NOMO-1 treated with DMSO at 0.1 percent for 48 hours (cell line): ENCODE results near the gene SENP3.

Source experiments
- DNase-seq: peaks from one replicate; lab custom pipeline; 2025; ENCODE audit not compliant: unreplicated experiment; lab: John Stamatoyannopoulos, UW

SENP3 gene

DNA sequence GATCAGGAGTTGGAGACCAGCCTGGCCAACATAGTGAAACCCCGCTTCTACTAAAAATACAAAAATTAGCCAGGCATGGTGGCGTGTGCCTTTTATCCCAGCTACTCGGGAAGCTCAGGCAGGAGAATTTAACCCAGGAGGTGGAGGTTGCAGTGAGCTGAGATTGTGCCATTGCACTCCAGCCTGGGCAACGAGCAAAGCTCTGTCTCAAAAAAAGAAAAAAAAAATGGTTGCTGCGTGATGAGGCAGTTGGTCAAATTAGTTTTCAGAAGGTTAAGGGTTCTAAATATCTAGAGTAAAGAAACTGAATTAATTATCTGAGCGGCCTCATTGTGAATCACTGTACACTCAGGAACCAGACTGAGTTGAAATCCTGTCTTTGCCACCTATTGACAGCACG, 14.2 kb downstream of the SENP3 start:
- DNase-seq: no peak

DNA sequence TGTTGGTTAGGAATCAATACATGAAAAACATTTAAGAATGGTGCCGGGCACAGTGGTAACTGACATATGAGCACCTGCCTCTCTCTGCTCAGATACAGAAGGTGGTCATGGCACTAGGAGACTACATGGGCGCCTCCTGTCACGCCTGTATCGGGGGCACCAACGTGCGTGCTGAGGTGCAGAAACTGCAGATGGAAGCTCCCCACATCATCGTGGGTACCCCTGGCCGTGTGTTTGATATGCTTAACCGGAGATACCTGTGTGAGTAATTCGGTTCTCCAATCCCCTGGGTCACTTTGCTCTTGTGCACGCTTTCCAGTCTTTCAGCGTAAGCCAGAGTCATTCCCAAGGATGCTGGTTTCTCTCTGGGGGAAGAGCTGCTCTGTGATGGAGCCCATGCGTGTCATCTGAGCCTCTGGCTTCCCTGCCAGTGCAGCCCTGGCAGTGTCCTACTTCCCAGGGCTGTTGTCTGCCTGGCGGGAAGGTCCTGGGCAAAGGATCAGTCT, 14.8 kb downstream of the SENP3 start:
- DNase-seq: no peak

DNA sequence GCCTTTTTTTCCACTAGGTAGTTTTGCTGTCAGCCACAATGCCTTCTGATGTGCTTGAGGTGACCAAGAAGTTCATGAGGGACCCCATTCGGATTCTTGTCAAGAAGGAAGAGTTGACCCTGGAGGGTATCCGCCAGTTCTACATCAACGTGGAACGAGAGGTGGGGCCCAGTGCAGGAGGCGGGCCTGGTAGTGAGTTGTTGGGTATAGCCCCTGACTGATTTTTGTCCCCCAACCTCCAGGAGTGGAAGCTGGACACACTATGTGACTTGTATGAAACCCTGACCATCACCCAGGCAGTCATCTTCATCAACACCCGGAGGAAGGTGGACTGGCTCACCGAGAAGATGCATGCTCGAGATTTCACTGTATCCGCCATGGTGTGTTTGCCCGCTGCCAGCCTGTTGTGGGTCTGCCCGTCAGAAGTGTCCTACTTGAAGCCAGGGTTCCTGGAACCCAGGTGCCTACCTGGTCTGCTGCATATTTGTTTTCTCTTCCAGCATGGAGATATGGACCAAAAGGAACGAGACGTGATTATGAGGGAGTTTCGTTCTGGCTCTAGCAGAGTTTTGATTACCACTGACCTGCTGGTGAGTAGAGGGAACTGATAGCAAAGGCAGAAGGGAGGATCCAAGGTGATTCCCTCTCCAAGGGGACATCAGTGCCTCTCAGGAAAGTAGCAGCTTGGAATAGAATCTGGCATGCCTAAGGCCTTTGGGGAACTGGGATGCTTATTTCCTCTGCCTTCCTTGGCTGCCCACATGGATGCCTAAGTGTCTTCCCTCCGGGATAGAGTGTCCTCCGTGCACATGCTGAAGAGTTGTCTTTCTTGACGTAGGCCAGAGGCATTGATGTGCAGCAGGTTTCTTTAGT, 15.8 kb downstream of the SENP3 start:
- DNase-seq: no peak

DNA sequence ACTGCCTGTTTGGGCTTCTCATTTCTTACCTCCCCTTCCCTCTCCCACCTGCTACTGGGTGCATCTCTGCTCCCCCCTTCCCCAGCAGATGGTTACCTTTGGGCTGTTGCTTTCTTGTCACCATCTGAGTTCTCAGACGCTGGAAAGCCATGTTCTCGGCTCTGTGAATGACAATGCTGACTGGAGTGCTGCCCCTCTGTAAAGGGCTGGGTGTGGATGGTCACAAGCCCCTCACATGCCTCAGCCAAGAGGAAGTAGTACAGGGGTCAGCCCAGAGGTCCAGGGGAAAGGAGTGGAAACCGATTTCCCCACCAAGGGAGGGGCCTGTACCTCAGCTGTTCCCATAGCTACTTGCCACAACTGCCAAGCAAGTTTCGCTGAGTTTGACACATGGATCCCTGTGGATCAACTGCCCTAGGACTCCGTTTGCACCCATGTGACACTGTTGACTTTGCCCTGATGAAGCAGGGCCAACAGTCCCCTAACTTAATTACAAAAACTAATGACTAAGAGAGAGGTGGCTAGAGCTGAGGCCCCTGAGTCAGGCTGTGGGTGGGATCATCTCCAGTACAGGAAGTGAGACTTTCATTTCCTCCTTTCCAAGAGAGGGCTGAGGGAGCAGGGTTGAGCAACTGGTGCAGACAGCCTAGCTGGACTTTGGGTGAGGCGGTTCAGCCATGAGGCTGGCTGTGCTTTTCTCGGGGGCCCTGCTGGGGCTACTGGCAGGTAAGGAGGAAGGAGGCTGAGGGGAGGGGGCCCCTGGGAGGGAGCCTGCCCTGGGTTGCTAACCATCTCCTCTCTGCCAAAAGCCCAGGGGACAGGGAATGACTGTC, 17.5 kb downstream of the SENP3 start, which contains the start of gene CD68:
TSS of gene CD68 (plus strand) at position 638 of the 833 bp plus-strand sequence. CDS start at position 678, 40 bp downstream.
- peak; percentile 99 for DNase-seq

DNA sequence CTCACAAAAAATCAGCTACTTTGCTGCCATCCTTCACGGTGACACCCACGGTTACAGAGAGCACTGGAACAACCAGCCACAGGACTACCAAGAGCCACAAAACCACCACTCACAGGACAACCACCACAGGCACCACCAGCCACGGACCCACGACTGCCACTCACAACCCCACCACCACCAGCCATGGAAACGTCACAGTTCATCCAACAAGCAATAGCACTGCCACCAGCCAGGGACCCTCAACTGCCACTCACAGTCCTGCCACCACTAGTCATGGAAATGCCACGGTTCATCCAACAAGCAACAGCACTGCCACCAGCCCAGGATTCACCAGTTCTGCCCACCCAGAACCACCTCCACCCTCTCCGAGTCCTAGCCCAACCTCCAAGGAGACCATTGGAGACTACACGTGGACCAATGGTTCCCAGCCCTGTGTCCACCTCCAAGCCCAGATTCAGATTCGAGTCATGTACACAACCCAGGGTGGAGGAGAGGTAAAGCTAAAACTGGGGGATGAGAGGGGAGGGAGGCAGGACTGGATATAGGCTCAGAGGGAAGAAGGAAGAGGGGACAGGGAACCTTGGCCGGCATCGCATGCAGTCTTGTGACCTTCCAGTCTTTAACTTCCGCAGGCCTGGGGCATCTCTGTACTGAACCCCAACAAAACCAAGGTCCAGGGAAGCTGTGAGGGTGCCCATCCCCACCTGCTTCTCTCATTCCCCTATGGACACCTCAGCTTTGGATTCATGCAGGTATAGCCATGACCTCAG, 18.3 kb downstream of the SENP3 start:
- no peak for DNase-seq

DNA sequence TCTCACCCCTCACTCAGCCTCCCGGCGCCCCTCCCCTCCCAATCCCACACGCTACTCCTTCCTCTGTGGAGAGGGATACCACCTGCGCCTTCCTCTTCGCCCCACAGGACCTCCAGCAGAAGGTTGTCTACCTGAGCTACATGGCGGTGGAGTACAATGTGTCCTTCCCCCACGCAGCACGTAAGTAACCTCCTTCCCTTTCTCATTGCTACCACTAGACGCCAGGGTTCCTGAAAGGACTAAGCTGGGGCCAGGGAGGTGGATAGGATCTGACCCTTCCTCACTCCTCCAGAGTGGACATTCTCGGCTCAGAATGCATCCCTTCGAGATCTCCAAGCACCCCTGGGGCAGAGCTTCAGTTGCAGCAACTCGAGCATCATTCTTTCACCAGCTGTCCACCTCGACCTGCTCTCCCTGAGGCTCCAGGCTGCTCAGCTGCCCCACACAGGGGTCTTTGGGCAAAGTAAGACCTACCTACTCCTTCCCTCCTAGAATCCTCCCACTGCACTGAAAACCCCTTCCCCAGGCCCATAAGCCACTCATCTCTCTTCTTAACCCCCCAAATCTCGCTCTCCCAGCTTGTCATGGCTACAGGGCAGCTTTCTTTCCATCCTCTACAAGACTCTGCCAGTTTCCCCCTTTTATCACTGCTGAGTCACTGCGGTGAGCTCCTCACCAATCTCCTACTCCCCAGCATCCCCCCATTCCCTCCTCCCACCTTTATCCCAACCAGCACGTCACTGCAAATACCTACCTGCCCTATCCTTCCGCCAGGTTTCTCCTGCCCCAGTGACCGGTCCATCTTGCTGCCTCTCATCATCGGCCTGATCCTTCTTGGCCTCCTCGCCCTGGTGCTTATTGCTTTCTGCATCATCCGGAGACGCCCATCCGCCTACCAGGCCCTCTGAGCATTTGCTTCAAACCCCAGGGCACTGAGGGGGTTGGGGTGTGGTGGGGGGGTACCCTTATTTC, 19.2 kb downstream of the SENP3 start:
- peak; percentile 29 for DNase-seq

DNA sequence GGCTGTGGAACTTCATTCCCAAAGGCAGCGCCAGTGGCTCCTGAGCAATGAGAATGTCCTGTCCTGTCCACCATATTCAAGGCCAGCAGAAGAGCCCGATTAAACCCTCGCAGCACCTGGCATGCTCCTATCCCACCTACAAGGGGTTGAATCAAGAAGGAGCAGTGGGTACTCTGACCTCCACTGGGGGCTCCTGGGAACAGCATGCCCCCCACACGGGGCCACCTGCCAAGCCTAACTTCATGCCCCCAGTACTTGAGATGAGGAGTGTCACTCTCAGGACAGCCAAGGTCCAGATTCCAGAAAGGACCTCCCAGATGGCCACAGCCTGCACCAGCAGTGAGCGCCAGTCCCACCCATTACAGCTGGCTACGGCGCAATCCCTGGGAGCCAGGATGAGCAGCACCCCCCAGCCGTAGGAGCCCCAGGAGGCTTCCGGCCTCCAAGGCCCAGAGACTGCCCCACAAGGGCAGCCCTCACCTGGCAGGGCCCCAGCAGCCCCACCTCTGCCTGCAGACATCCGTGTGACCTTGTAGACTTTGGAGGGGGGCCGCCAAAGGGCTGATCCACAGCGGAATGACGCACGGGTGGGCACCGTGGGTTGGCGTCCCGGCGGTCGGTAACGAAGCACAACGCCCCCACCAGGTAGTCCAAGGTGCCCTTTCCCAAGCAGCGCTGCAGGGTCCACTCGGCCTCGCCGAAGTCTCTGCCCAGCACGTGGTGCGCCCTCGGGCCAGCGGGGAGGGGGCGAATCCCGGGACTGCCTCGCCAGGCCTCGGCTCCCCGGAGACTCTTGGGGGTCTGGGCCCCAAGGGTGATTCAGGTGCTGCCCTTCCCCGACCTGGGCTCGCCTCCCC, 20.9 kb downstream of the SENP3 start:
- no peak for DNase-seq

DNA sequence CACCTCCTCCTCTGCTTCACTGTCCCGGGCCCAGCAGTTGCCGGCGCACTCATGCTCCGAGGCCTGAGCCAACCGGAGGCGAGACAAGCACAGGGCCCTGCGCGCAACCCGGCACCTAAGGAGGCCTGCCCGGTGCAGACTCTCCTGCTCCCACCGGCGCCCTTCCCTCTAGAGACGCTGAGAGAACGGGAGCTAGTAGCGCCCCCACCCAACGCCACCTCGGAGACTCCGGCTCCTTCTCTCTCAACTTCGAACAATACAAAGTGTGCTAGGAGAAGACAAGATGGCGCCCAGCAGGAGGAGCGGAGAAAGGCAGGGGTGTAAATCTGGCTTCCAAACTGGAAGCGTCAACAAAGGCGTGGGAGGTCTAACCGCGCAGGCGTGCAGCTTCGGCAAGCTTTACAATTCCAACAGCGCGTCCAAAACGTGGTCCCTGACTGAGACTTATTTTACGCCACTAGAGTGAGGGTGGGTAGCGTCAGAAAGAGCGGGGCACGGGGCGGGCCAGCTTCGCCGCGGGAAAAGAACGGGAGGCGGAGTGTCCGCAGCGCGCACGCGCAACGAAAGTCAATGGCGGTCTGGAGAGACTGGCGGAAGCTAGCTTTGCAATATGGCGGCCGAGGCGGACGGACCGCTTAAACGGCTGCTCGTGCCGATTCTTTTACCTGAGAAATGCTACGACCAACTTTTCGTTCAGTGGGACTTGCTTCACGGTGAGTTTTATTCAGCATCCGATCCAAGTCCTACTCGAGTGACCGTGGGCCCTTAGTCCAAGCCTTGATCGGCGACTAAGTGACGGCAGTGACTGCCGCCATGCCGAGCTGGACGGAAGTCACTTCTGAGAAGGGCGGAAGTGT, 21.8 kb downstream of the SENP3 start, which contains the start of gene MPDU1:
TSS of gene MPDU1 (plus strand) at position 600 of the 857 bp plus-strand sequence. CDS start at position 611, 11 bp downstream.
- DNase-seq: peak; percentile 97

DNA sequence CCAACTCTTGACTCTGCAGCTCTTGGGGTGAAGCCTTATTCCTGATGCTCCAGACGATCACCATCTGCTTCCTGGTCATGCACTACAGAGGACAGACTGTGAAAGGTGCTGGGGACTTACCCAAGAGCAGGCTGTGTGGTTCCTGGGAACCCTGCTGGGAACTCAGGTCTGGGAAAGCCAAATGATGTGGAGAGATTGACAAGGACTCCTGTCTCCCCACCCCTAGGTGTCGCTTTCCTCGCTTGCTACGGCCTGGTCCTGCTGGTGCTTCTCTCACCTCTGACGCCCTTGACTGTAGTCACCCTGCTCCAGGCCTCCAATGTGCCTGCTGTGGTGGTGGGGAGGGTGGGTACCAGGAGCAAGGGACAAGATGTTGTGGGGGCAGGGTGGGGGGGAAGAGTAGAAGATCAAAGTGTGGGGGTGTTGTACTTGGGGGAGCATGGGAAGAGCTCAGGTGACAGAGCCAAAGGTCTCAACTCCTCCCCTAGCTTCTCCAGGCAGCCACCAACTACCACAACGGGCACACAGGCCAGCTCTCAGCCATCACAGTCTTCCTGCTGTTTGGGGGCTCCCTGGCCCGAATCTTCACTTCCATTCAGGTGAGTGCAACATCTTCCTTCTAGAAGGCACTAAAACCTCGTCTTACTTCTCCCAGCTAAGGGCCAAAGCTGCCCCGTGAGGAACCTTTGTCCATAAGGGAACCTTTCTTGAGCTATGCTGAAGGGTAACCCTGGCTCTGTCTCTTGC, 25.1 kb downstream of the SENP3 start:
- no peak for DNase-seq

DNA sequence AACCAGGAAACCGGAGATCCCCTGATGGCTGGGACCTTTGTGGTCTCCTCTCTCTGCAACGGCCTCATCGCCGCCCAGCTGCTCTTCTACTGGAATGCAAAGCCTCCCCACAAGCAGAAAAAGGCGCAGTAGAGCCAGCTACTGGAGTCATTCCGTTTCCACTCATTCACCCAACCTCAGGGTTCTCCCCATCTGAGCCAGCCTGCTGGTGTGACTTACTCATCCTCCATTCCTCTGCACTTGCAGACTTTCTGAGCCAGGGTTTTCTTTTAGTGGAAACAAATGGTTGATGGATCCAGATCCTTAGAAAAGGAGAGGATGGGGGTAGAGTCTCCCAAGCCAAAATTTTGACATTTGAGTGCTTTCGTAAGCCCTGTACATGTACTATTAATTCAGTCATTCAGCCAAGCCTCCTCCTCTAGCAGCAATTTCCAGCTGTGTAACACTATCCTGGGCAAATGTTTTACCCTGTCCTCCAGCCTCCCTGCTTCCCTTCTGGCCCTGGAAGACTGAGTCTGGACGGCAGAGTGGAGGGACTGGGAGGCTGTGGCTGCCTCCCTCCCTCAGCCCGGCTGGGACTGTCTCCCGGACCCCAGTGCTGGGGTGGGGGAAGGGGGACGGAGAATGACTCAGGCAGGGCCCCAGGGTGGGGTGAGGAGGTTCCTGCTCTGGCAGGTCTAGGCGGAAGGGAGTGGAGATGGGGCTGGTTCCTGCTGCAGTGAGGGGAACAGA, 25.9 kb downstream of the SENP3 start:
- peak; percentile 25 for DNase-seq

DNA sequence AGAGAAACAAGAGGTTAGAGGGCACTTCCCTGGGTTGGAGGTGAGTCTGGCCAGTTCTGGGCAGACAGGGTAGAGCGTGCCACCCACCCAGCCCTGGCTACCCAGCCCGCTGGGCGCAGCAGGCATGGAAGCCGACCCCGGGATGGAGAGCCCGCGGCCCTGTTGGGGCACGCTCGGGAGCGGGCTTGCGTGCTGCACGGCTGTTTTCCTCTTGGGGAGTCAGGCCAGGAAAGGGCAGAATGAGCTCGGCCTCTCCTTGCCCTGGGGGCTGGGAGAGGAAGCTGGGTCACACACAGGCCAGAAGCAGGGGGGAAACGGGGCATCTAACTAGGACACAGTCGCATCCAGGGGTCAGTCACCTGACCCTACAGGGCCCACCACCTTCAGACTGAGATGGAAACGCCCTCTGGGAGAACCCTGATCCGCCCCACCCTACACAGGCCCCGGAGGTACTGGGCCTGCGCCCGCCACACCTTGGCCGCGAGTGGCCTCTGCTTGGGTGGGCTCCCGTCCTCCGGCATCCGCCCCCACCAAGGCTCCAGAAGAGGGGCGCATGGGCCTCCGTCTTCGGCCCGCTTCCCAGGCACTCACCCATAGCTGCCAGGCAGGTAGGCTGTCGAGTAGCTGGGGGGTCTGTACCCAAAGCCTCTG, 27.0 kb downstream of the SENP3 start:
- DNase-seq: no peak

DNA sequence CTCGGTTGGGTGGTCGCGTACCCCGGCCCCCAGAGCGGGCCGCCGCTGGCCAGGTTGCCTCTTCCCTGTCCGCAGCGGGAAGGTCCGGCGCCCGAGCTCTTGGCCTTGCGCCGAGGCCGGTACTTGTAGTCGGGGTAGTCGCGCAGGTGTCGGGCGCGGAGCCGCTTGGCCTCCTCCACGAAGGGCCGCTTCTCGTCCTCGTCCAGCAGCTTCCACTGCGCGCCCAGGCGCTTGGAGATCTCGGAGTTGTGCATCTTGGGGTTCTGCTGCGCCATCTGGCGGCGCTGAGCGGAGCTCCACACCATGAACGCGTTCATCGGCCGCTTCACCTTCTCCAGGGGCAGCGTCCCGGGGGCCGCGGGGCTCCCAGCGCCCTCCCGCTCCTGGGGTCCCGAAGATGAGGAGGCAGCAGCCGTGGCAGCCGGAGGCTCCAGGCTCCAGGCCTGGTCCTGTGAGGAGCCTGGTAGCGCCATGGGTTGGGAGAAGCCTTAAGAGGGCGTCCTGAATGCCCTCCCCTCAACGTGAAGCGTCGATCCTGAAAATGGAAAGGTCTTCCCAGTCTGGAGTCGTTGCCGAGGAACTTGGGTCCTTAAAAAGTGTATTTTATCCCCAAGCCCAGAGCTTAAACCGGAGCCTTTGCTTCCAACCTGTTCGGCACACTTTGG, 27.6 kb downstream of the SENP3 start:
- DNase-seq: peak; percentile 63

DNA sequence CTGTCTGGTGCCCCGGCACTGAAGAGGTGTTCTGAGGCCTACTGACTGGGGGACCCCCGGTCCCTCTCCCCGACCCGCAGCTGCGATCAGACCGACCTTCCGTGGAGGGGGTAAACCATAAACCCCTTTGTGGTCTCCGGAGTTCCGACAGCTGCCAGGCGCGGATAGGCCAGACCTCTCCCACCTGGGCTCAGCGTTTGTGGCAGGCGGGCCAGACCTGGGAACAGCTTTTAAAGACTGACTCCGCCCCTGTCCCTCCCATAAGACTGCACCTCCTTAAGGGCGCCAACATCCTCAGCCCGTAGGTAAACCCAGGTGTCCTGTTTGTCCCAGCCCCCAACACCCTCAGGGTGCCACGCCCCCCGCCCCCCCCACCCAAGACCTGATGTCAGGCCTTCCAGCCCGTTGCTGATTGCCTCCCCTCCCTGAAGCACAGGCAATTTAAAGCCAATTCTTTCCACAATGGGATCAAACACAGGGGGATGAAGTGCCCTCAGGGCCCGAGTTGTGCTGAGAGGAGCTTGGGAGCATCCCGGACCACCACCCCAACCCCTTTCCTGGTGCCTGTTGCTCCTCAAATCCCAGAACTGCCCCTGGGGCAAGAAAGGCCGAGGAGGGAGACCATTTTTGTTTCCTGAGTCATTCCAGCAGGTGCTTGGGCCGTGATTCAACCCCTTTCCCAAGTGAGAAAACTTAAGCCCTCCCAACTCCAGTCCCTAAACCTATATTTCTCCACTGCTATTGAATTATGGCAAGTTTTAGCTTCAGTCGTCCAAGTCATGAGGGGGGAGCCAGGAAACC, 28.4 kb downstream of the SENP3 start, which contains the start of gene SOX15:
TSS of gene SOX15 (minus strand) at position 204 of the 801 bp plus-strand sequence. CDS start 418 bp downstream, outside the sequence.
- no peak for DNase-seq

DNA sequence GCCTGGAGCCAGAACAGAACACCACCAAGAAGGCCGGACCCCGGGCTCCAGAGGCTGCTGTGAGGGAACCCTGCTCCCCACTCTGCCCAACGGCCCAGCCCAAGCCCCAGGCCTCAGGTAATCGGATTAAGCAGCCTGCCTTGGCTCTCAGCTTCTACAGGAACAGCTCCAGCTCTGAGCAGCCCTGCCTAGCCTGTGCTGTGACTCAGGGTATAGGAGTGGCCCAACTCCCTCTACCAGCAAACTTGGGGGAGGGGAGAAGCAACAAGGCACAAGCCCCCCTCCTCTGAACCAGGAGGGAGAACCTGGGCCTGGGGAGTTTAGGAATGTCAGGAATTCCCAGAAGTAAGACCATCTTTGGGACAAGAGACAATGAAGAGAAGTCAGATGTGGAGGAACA, 29.0 kb downstream of the SENP3 start:
- DNase-seq: no peak
